ENCODE data around the gene RPIA. TPM values are rescaled to one million over a fixed set of nuclear protein-coding genes. Genes with fewer than 3 reads are reported as not detected.
A peak's percentile ranks its signal among the peaks of the same experiment; 100 is the strongest.

The RPIA gene
- total and polyA plus RNA-seq, 10 donors, result 11.3 to 43.2 (median 25.2) TPM

DNA sequence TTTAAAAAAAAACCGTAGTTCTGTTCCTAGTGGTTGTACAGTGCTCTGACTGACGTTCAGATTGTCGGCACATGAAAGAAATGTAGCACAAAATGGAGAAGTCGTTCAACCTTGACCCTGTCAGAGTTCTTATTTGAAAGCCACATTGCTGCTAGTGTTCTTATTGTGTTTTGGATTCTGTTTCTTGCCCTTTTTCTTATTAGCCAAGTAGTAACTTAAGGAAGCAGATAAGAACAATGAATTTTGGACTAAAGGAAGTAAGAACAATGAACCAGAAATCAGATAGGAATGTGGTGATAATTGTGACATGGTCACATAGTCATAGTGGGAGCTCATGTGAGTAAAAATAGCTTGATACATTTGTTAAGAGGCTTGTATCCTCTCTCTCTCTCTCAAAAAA, 45.9 kb downstream of the RPIA start:
- Histone ChIP-seq H3K27me3 (replicated peaks in 1 of 7) (no peaks in the 10 kb centered on the region), H3K4me1 (peaks cover 0 to 20% (median 5%) of the 10 kb centered on the region in 6 donors), H3K9me3 (no peaks in the 10 kb centered on the region), H3K27ac (peak overlapping the region in 6 of 8 donors; percentile 30 to 64 (median 53)), H3K4me3 (no peak overlapping the region), H3K36me3 (peaks cover 0 to 85% (median 32%) of the 10 kb centered on the region in 6 donors)
- intact Hi-C loops (cut with DNase I; ENCODE audit: low total_unique reads), result loop anchor here (10.0 kb wide), 1 partner anchor 147 kb away; no protein-coding TSS in a partner anchor
- WGBS, 5 donors, result 24 to 39% (median 27%) methylated on average over 4 of the region's 4 CpGs
- no peak for DNase-seq
- TF ChIP-seq POLR2A (IDR thresholded peaks at IDR 0.05) (no peak), POLR2AphosphoS5 (IDR thresholded peaks at IDR 0.05) (no peak)
- TF ChIP-seq, protein P1, sequence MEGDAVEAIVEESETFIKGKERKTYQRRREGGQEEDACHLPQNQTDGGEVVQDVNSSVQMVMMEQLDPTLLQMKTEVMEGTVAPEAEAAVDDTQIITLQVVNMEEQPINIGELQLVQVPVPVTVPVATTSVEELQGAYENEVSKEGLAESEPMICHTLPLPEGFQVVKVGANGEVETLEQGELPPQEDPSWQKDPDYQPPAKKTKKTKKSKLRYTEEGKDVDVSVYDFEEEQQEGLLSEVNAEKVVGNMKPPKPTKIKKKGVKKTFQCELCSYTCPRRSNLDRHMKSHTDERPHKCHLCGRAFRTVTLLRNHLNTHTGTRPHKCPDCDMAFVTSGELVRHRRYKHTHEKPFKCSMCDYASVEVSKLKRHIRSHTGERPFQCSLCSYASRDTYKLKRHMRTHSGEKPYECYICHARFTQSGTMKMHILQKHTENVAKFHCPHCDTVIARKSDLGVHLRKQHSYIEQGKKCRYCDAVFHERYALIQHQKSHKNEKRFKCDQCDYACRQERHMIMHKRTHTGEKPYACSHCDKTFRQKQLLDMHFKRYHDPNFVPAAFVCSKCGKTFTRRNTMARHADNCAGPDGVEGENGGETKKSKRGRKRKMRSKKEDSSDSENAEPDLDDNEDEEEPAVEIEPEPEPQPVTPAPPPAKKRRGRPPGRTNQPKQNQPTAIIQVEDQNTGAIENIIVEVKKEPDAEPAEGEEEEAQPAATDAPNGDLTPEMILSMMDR (IDR thresholded peaks at IDR 0.05 in 8 of 11, conservative IDR thresholded peaks at IDR 0.05 in 3 of 11), result no peak

DNA sequence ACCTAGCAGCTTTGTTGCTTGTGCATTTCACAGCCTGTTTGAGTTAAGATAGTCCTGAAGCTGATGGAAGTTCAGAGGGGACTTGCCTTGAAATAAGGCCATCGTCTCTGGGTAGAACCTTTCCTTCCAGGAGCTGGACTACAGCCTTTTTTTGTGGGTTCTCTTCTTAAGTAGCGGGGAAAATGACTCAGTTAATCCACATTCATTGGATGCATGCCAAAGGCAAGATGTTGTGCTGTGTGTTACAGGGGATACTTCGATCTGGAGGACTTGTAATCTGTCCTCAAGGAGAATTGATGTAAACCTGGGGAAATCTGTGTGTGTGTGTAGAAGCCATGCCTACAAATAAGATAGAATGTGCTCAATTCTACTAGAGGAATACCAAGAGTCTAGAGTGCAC, 46.8 kb downstream of the RPIA start:
- no peaks in the 10 kb centered on the region for H3K27me3 ChIP-seq (replicated peaks in 1 of 7)
- intact Hi-C loops (cut with DNase I; ENCODE audit: low total_unique reads), result loop anchor here (10.0 kb wide), 1 partner anchor 147 kb away; no protein-coding TSS in a partner anchor
- no peak for TF ChIP-seq POLR2AphosphoS5 (IDR thresholded peaks at IDR 0.05)
- no peak for TF ChIP-seq POLR2A (IDR thresholded peaks at IDR 0.05)
- TF ChIP-seq, protein P1 (IDR thresholded peaks at IDR 0.05 in 8 of 11, conservative IDR thresholded peaks at IDR 0.05 in 3 of 11), result no peak
- no peak for DNase-seq
- H3K4me1 ChIP-seq, result peaks cover 0 to 20% (median 5%) of the 10 kb centered on the region in 6 donors
- WGBS, 5 donors, result 77 to 93% (median 84%) methylated on average over 3 of the region's 3 CpGs
- peaks cover 0 to 89% (median 36%) of the 10 kb centered on the region in 6 donors for H3K36me3 ChIP-seq
- peak overlapping the region in 5 of 8 donors; percentile 44 to 64 (median 55) for H3K27ac ChIP-seq
- H3K4me3 ChIP-seq, result no peak overlapping the region
- no peaks in the 10 kb centered on the region for H3K9me3 ChIP-seq

DNA sequence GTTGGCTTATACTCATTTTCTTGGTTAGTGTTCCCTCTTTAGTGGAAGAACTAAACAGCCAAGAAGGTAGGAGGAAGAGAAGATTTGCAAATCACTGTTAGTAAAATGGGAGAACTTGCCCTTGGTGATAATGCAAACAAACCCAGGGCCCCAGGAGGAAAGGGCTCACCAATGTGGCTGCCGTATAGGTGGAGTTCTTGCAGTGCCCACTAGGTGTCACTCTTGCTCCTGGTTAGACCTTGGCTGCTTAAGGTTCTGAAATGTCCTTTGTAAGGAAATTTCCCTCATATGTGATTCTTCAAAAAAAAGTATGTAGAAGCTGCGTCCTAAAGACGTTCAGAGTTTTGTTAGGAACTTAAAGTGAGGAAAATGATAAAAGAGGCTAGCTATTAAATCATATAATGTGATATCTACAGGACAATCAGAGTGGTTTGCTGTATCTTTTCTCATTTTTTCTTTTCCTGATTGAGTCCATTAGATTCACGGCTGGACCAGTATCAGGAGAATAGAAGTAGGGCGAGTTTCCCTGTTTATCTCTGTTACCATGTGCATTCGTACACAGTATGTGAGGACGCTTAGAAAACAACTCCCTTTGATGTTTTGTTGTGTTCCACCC, 48.6 kb downstream of the RPIA start:
- Histone ChIP-seq H3K27me3 (replicated peaks in 1 of 7) (no peaks in the 10 kb centered on the region), H3K36me3 (peaks cover 0 to 94% (median 49%) of the 10 kb centered on the region in 6 donors), H3K4me3 (no peak overlapping the region), H3K9me3 (peaks cover 0 to 15% (median 7%) of the 10 kb centered on the region in 8 donors), H3K4me1 (peaks cover 0 to 20% (median 5%) of the 10 kb centered on the region in 6 donors), H3K27ac (no peak overlapping the region)
- TF ChIP-seq, protein P1 (IDR thresholded peaks at IDR 0.05 in 8 of 11, conservative IDR thresholded peaks at IDR 0.05 in 3 of 11), result peak; percentile 72 to 96 (median 90)
- no peak for TF ChIP-seq POLR2AphosphoS5 (IDR thresholded peaks at IDR 0.05)
- TF ChIP-seq POLR2A (IDR thresholded peaks at IDR 0.05), result no peak
- peak; percentile 85 for DNase-seq
- intact Hi-C loops (cut with DNase I; ENCODE audit: low total_unique reads), result loop anchor here (10.0 kb wide), 1 partner anchor 145 kb away; no protein-coding TSS in a partner anchor
- WGBS, 5 donors, result 37 to 48% (median 45%) methylated on average over 7 of the region's 7 CpGs

DNA sequence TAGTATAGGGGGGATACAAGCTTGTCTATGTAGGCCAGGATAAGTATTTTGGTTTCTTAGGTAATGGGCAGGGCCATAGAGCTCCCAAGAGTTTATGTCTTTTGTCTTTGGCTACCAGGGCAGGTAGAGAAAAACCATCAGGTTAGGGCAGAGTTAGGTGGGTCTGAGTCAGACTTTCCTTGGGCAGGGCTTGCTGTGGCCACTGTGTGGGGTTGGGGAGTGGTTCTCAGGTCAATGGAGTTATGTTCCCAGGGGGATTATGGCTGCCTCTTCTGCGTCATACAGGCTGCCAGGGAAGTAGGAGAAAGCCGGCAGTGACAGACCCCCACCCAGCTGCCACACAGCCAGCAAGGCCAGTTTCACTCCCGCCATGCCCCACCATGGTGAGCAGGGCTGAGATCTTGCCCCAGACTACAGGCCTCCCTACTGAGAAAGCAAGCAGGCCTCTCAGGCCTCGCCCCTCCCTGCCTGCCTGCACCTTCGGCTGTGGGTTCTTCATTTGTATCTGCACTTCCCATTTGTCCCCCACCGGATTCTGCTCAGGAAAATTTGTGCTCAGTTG, 55.5 kb downstream of the RPIA start:
- peaks cover 0 to 100% (median 68%) of the 10 kb centered on the region in 6 donors for H3K36me3 ChIP-seq
- no peaks in the 10 kb centered on the region for H3K27me3 ChIP-seq (replicated peaks in 1 of 7)
- peaks cover 0 to 26% (median 18%) of the 10 kb centered on the region in 8 donors for H3K9me3 ChIP-seq
- 84 to 98% (median 91%) methylated on average over 5 to 6 of the region's 6 CpGs for WGBS, 5 donors
- DNase-seq, result no peak
- no peak for TF ChIP-seq POLR2AphosphoS5 (IDR thresholded peaks at IDR 0.05)
- TF ChIP-seq, protein P1 (IDR thresholded peaks at IDR 0.05 in 8 of 11, conservative IDR thresholded peaks at IDR 0.05 in 3 of 11), result no peak
- no peak for TF ChIP-seq POLR2A (IDR thresholded peaks at IDR 0.05)
- no peaks in the 10 kb centered on the region for H3K4me1 ChIP-seq
- intact Hi-C loops (cut with DNase I; ENCODE audit: low total_unique reads), result no loop called here
- H3K27ac ChIP-seq, result no peak overlapping the region
- no peak overlapping the region for H3K4me3 ChIP-seq
